ENCODE results near the gene FAM200B.

DNA sequence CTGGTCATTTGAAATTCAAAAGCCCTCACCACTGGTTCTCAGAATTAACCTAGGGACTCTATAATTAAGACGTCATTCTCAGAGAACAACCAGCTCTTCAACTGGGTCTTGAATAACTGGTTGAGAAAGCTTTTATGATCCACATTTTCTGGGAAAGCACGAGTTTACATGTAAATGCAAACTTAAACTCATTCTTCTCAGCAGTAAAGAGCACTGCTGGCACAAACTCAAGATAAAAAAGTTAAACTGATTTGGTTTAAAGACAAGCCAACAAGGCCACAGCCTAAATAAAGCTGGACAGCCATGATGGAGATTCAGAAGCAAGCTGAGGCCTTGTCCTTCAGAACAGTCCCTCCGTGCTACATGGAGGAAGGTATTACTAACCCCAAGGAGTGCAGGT lies 34.5 kb downstream of the FAM200B start:
- no peak for TF ChIP-seq YY1 (IDR thresholded peaks at IDR 0.05; ENCODE audit: insufficient read depth, insufficient read length)
- TF ChIP-seq ZNF274 (IDR thresholded peaks at IDR 0.05; ENCODE audit: low read depth, low read length), result no peak
